Liver (tissue), 9 donors: ENCODE data around the gene NBPF4. TPM values are rescaled to one million over a fixed set of nuclear protein-coding genes. Genes with fewer than 3 reads are reported as not detected.
"Not testable (repeated sequence)": the region's sequence is repeated elsewhere in the genome, so short reads cannot be mapped to it uniquely, and the experiment has no call there.

Source experiments
- DNase-seq: peaks from one replicate; pipeline ENCODE4 v3.0.0-alpha.2; 2017; ENCODE audit warnings: low spot score
- H3K27ac ChIP-seq, 2 donors: one replicate each; pipeline ENCODE4 v1.7.0; 2013; ENCODE audit warnings: inconsistent platforms in 2 of 2, low read length in 2 of 2, control low read depth in 1 of 2, low read depth in 1 of 2, mild to moderate bottlenecking in 1 of 2
- H3K27me3 ChIP-seq, 4 donors: one replicate each; pipeline versions ENCODE4 v1.6.1 to v1.7.0; 2013; ENCODE audit warnings: low read length in 3 of 4, inconsistent platforms in 1 of 4, mild to moderate bottlenecking in 1 of 4, moderate library complexity in 1 of 4; ENCODE audit not compliant: control insufficient read depth in 4 of 4, insufficient read depth in 4 of 4
- H3K36me3 ChIP-seq, 4 donors: one replicate each; pipeline versions ENCODE4 v1.6.1 to v1.7.0; 2013; ENCODE audit warnings: low read length in 3 of 4, mild to moderate bottlenecking in 3 of 4, low read depth in 1 of 4, moderate library complexity in 1 of 4; ENCODE audit not compliant: control insufficient read depth in 4 of 4, insufficient read depth in 3 of 4
- H3K4me1 ChIP-seq, 4 donors: one replicate each; pipeline versions ENCODE4 v1.6.1 to v1.7.0; 2013; ENCODE audit warnings: low read length in 3 of 4, mild to moderate bottlenecking in 3 of 4, moderate library complexity in 1 of 4; ENCODE audit not compliant: control insufficient read depth in 4 of 4, insufficient read depth in 4 of 4
- H3K4me3 ChIP-seq, 3 donors: one replicate each; pipeline versions ENCODE4 v1.6.1 to v1.7.0; 2013; ENCODE audit warnings: low read length in 3 of 3, control low read depth in 1 of 3, low read depth in 1 of 3, mild to moderate bottlenecking in 1 of 3
- H3K9ac ChIP-seq, 2 donors: one replicate each; pipeline ENCODE4 v1.7.0; 2013; ENCODE audit warnings: low read length in 2 of 2, mild to moderate bottlenecking in 2 of 2, moderate library complexity in 2 of 2, control low read depth in 1 of 2, low read depth in 1 of 2
- H3K9me3 ChIP-seq, 4 donors: one replicate each; pipeline versions ENCODE4 v1.6.1 to v1.7.0; 2013; ENCODE audit warnings: low read length in 3 of 4; ENCODE audit not compliant: control insufficient read depth in 4 of 4
- ATF3 ChIP-seq: IDR thresholded peaks from 2 replicates; pipeline ENCODE4 v1.6.1; 2016; ENCODE audit warnings: antibody characterized with exemption
- CTCF ChIP-seq: fragments of 150-350 bp; IDR thresholded peaks from 2 replicates; pipeline ENCODE4 v1.5.1; 2017; ENCODE audit warnings: improper control_type of control experiment, low read depth, low read length; ENCODE audit not compliant: missing input control
- EGR1 ChIP-seq, 2 donors: IDR thresholded peaks; 2 replicates each; pipeline ENCODE4 v1.6.1; 2016 to 2018; ENCODE audit warnings: antibody characterized with exemption in 2 of 2, low read depth in 2 of 2
- FOXA1 ChIP-seq: IDR thresholded peaks from 2 replicates; pipeline ENCODE4 v1.6.1; 2016; ENCODE audit warnings: antibody characterized with exemption
- FOXA2 ChIP-seq: IDR thresholded peaks from 2 replicates; pipeline ENCODE4 v1.6.1; 2016; ENCODE audit warnings: antibody characterized with exemption
- GABPA ChIP-seq, 2 donors: IDR thresholded peaks in 1 of 2; conservative IDR thresholded peaks in 1 of 2; 2 replicates each; pipeline ENCODE4 v1.6.1; 2016; ENCODE audit warnings: antibody characterized with exemption in 2 of 2, mild to moderate bottlenecking in 1 of 2, moderate library complexity in 1 of 2
- HNF4A ChIP-seq, 2 donors: conservative IDR thresholded peaks; 2 replicates each; pipeline ENCODE4 v1.6.1; 2016; ENCODE audit warnings: antibody characterized with exemption in 2 of 2, mild to moderate bottlenecking in 2 of 2
- HNF4G ChIP-seq: IDR thresholded peaks from 2 replicates; pipeline ENCODE4 v1.6.1; 2016; ENCODE audit warnings: antibody characterized with exemption
- JUND ChIP-seq, 2 donors: IDR thresholded peaks; 2 replicates each; pipeline ENCODE4 v1.6.1; 2016; ENCODE audit warnings: antibody characterized with exemption in 2 of 2
- MAX ChIP-seq: IDR thresholded peaks from 2 replicates; pipeline ENCODE4 v1.6.1; 2016; ENCODE audit warnings: antibody characterized with exemption
- NR2F2 ChIP-seq: IDR thresholded peaks from 2 replicates; pipeline ENCODE4 v1.6.1; 2016; ENCODE audit warnings: antibody characterized with exemption
- RAD21 ChIP-seq, 2 donors: IDR thresholded peaks; 2 replicates each; pipeline ENCODE4 v1.6.1; 2016; ENCODE audit warnings: antibody characterized with exemption in 2 of 2, mild to moderate bottlenecking in 2 of 2
- RXRA ChIP-seq, 2 donors: IDR thresholded peaks; 2 replicates each; pipeline ENCODE4 v1.6.1; 2017 to 2018; ENCODE audit warnings: antibody characterized with exemption in 2 of 2, mild to moderate bottlenecking in 1 of 2
- SP1 ChIP-seq: IDR thresholded peaks from 2 replicates; pipeline ENCODE4 v1.6.1; 2018; ENCODE audit warnings: antibody characterized with exemption, mild to moderate bottlenecking
- TAF1 ChIP-seq: conservative IDR thresholded peaks from 2 replicates; pipeline ENCODE4 v1.6.1; 2016; ENCODE audit warnings: antibody characterized with exemption, mild to moderate bottlenecking
- ZBTB33 ChIP-seq: IDR thresholded peaks from 2 replicates; pipeline ENCODE4 v1.6.1; 2016; ENCODE audit warnings: antibody characterized with exemption
- WGBS: extraction: QIAGEN DNeasy Blood & Tissue Kit; methylation state at CpG from one replicate; pipeline ENCODE4 v1.1.7; 2013; 5-methylcytosine and 5-hydroxymethylcytosine counted together
- polyA plus RNA-seq, 2 donors: library from polyadenylated mRNA; stranded (reverse) in 1 of 2; unstranded in 1 of 2; fragments of 200-250 nt in 1 of 2; fragments of >200 nt in 1 of 2; fragmentation: Nextera tagmentation in 1 of 2; extraction: Ambion mirVana in 1 of 2; gene quantifications; one replicate each; pipeline versions ENCODE4 v1.2.1 to v1.2.3, GENCODE V29; 2013 to 2015
- total RNA-seq, 2 donors: library from RNA; depleted of rRNA; stranded (reverse); fragments of >200 nt; gene quantifications; one replicate each; pipeline ENCODE4 v1.2.3, GENCODE V29; 2014
- donor health status: healthy.
- donor health status: healthy.
- donor health status: healthy.
- donor health status: healthy.
- donor health status: healthy.

NBPF4 gene
- total and polyA plus RNA-seq, 4 donors, result 0.09 TPM; not detected in 3

GRCh38 chr1:108208724-108209446 is 35.0 kb downstream of the NBPF4 start:
- Histone ChIP-seq H3K4me1 (no peaks in the 10 kb centered on the region), H3K9me3 (no peaks in the 10 kb centered on the region), H3K36me3 (no peaks in the 10 kb centered on the region), H3K27ac (no peak overlapping the region), H3K4me3 (no peak overlapping the region), H3K27me3 (peaks cover 0 to 6% (median 0%) of the 10 kb centered on the region in 4 donors), H3K9ac (no peak overlapping the region)
- no peak for DNase-seq
- 61% methylated on average over 11 of the region's 11 CpGs for WGBS
- no peak for TF ChIP-seq HNF4G
- no peak for TF ChIP-seq SP1
- TF ChIP-seq RXRA (IDR thresholded peaks at IDR 0.05), result no peak
- no peak for TF ChIP-seq ATF3
- no peak for TF ChIP-seq RAD21 (IDR thresholded peaks at IDR 0.05)
- TF ChIP-seq CTCF, result no peak
- TF ChIP-seq GABPA (IDR thresholded peaks at IDR 0.05 in 1 of 2, conservative IDR thresholded peaks at IDR 0.05 in 1 of 2), result no peak
- TF ChIP-seq MAX, result no peak
- no peak for TF ChIP-seq EGR1 (IDR thresholded peaks at IDR 0.05; ENCODE audit: low read depth in 2 of 2)
- no peak for TF ChIP-seq JUND (IDR thresholded peaks at IDR 0.05)
- no peak for TF ChIP-seq TAF1
- TF ChIP-seq FOXA1, result no peak

GRCh38 chr1:108203582-108203981 is 40.3 kb downstream of the NBPF4 start:
- DNase-seq, H3K9me3 ChIP-seq, H3K27me3 ChIP-seq, H3K9ac ChIP-seq, H3K27ac ChIP-seq, H3K4me3 ChIP-seq, H3K36me3 ChIP-seq: not testable (repeated sequence)
- peaks cover 4 to 17% (median 8%) of the 10 kb centered on the region in 4 donors for H3K4me1 ChIP-seq
- WGBS, result 82% methylated on average over 3 of the region's 3 CpGs

GRCh38 chr1:108201687-108202086 is 42.2 kb downstream of the NBPF4 start:
- Histone ChIP-seq H3K36me3 (no peaks in the 10 kb centered on the region), H3K4me1 (peaks cover 4 to 17% (median 8%) of the 10 kb centered on the region in 4 donors), H3K27me3 (peaks cover 0 to 3% (median 0%) of the 10 kb centered on the region in 4 donors), H3K9me3 (no peaks in the 10 kb centered on the region), H3K9ac (no peak overlapping the region), H3K27ac (no peak overlapping the region), H3K4me3 (no peak overlapping the region)
- no peak for DNase-seq
- 82% methylated on average over 5 of the region's 5 CpGs for WGBS
- no peak for TF ChIP-seq JUND (IDR thresholded peaks at IDR 0.05)
- TF ChIP-seq ZBTB33, result no peak
- TF ChIP-seq MAX, result no peak
- no peak for TF ChIP-seq HNF4A (conservative IDR thresholded peaks at IDR 0.05)
- no peak for TF ChIP-seq EGR1 (IDR thresholded peaks at IDR 0.05; ENCODE audit: low read depth in 2 of 2)
- no peak for TF ChIP-seq RAD21 (IDR thresholded peaks at IDR 0.05)
- TF ChIP-seq CTCF, result no peak
- no peak for TF ChIP-seq HNF4G
- no peak for TF ChIP-seq FOXA2
- no peak for TF ChIP-seq NR2F2
- no peak for TF ChIP-seq FOXA1
